AG10803 (cell line): ENCODE results near the gene CEP112.

ENCODE experiments used
- DNase-seq: peaks from one replicate; pipeline ENCODE4 v3.0.0; 2010; ENCODE audit warnings: low read depth
- H3K4me3 ChIP-seq: 2 replicates; pipeline ENCODE4 v1.5.1; 2011; ENCODE audit warnings: mild to moderate bottlenecking, low read length, control low read depth
- TF ChIP-seq, protein P1 (sequence below): conservative IDR thresholded peaks from 2 replicates; pipeline ENCODE4 v1.5.1; 2011; ENCODE audit warnings: mild to moderate bottlenecking, low read length, control low read depth, inconsistent platforms

The CEP112 gene

GRCh38 chr17:66018786-66019185 is 173.1 kb downstream of the CEP112 start:
- DNase-seq: no peak
- no peak overlapping the region for H3K4me3 ChIP-seq
- TF ChIP-seq, protein P1, sequence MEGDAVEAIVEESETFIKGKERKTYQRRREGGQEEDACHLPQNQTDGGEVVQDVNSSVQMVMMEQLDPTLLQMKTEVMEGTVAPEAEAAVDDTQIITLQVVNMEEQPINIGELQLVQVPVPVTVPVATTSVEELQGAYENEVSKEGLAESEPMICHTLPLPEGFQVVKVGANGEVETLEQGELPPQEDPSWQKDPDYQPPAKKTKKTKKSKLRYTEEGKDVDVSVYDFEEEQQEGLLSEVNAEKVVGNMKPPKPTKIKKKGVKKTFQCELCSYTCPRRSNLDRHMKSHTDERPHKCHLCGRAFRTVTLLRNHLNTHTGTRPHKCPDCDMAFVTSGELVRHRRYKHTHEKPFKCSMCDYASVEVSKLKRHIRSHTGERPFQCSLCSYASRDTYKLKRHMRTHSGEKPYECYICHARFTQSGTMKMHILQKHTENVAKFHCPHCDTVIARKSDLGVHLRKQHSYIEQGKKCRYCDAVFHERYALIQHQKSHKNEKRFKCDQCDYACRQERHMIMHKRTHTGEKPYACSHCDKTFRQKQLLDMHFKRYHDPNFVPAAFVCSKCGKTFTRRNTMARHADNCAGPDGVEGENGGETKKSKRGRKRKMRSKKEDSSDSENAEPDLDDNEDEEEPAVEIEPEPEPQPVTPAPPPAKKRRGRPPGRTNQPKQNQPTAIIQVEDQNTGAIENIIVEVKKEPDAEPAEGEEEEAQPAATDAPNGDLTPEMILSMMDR: no peak

GRCh38 chr17:66016231-66016630 is 175.7 kb downstream of the CEP112 start:
- H3K4me3 ChIP-seq: no peak overlapping the region
- DNase-seq: no peak
- TF ChIP-seq, protein P1: no peak

- no peak overlapping the region for H3K4me3 ChIP-seq
- TF ChIP-seq, protein P1: no peak
- no peak for DNase-seq
Measured at GRCh38 chr17:66008680-66009079, 183.3 kb downstream of the CEP112 start.

DNA sequence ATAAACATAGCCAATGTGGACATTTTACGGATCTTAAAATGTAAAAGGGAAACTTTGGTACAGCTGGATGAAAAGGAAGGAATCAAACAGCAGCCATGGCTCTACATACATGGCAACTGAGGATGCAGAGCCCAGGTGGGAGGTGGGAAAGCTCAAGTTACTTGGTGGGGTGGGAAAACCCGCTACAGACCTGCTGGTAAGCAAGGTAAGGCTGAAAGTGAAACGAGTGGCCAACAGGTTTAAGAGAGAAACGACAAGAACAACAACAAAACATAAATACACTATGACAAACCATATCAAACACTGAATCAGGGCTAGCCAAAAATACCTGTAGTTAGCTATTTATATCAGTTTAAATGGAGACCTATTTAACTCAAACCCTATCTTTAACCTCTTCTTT is 185.3 kb downstream of the CEP112 start:
- TF ChIP-seq, protein P1: no peak

DNA sequence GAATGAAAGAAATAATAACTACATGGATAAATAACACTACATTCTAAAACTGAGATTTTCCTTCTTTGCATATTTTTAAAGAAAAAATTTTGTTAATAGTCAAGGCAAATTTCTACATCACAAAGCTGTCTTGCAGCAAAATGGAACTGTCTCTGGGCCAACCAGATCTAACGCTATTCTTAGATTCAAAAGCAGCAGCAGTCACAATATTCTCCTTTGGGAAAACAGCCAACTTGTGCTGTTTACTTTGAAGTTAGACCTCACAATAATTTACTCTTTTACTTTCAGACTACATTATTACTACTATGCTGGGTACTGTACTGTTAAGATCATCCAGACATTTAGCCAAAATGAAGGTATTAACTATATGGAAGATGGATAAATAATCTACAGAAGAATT is 189.1 kb downstream of the CEP112 start:
- TF ChIP-seq, protein P1: no peak
- DNase-seq: peak; percentile 8
- H3K4me3 ChIP-seq: no peak overlapping the region

More for the DNA sequence above, 185.3 kb downstream of the CEP112 start:
- no peak overlapping the region for H3K4me3 ChIP-seq
- no peak for DNase-seq

DNA sequence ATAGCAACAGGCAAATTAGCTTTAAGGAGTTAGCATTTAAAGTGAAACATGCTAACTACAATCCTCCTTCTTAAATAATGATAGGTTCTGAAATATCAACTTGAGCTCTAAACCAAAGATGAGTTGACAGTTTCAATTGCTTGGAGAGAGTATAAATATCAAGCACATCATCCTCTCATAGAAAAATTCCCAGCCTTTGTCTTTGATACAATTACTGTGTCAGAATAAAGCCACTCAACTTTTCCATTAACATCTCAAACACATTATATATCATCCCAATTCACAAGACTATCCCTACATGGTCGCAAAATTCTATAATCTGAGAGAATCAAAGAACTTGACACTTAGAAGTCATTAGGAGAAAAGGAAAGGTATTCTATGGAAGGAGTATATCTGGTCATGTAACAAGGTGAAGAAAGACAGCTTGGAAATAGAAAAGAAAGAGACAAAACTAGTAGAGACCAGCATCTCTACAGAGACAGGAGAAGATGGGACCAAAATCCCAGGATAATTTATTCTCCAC is 189.8 kb downstream of the CEP112 start:
- no peak for DNase-seq
- TF ChIP-seq, protein P1: no peak

DNA sequence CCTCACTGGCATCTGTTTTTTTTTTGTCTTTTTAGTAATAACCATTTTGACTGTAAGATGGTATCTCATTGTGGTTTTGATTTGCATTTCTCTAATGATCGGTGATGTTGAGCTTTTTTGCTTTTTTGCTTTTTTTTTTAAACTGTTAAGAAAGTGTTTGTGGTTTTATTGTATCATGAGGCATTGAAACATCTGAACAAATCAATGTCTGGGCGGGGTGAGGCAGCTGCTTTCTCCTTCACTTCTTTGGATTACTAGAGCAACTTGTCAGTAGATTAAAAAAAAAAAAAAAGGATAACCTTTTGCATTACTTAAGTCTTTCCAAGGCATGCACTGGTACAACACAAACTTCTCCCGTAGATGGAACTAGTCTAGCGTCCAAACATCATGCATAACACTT is 191.7 kb downstream of the CEP112 start:
- no peak overlapping the region for H3K4me3 ChIP-seq
- TF ChIP-seq, protein P1: no peak
- no peak for DNase-seq

More for the DNA sequence above, 189.8 kb downstream of the CEP112 start:
- H3K4me3 ChIP-seq: no peak overlapping the region
